ENCODE results near the gene TLR8.

The TLR8 gene

DNA sequence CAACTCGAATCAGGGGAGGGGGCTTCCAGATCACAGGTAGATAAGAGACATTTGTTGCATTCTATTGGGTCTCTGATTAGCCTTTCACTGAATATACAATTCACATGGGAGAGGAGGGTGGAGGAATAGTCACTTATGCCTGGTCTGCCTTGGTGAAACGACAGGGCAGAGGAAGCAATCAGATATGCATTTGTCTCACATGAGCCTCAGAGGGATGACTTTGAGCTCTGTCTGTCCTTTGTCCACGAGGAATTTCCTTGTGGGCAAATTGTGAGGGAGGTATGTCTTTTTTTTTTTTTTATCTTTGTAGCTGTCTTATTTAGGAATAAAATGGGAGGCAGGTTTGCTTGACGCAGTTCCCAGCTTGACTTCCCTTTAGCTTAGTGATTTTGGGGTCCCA, 40.0 kb downstream of the TLR8 start:
- H3K27me3 ChIP-seq (ENCODE audit: insufficient read depth, insufficient read length): no peaks in the 10 kb centered on the region
- H3K9ac ChIP-seq (ENCODE audit: insufficient read length, low read depth): no peak overlapping the region
- peaks cover 4% of the 10 kb centered on the region for H3K4me1 ChIP-seq (ENCODE audit: insufficient read depth, insufficient read length)
- H3K9me3 ChIP-seq (ENCODE audit: insufficient read depth, low read length): no peaks in the 10 kb centered on the region; the same call in 1 of the 2 replicates
- no peak for DNase-seq (ENCODE audit: low read depth, low spot score)
- TF ChIP-seq SUZ12 (IDR thresholded peaks at IDR 0.05; ENCODE audit: extremely low read depth, insufficient read depth, insufficient read length): no peak
- no peak for TF ChIP-seq ZNF274 (IDR thresholded peaks at IDR 0.05; ENCODE audit: low read depth, low read length)
- no peak for TF ChIP-seq YY1 (IDR thresholded peaks at IDR 0.05; ENCODE audit: insufficient read depth, insufficient read length)
- no peak overlapping the region for H3K4me3 ChIP-seq (ENCODE audit: insufficient read length, low read depth)
- no peaks in the 10 kb centered on the region for H3K36me3 ChIP-seq (ENCODE audit: insufficient read depth, insufficient read length, low read length)

DNA sequence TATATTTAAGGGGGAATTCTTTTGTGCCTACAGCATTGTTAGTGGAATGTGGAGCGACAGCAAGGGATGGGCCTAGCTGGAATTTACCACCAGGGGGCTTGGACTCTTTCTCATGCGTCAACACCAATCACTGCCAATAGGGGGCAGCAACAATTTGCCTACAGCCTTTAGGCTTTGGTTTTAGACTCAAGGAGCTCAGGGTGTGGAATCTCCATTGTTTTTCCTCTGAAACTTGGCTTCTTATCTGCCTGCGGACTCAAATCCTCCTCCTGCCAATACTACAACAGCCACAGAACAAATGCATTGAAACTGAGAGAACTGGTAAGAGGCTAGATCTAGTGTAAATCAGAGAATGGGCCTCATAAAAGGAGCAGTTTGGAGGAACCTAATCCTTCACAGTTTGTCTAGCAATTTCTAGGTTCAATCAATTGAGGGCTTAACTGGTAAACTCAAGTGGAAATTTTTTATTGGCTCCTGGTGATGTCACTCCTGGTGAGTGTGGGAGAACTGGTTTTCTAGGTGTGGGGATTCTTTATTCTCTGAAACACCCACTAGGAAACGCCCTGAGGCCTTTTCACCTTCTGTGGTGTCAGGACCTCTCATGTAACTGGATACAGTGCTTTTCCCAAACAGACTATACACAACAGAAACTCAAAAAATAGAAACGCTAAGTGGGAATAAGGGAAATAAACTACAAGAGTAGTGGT, 40.6 kb downstream of the TLR8 start:
- no peak overlapping the region for H3K9ac ChIP-seq (ENCODE audit: insufficient read length, low read depth)
- no peaks in the 10 kb centered on the region for H3K36me3 ChIP-seq (ENCODE audit: insufficient read depth, insufficient read length, low read length)
- no peak overlapping the region for H3K4me3 ChIP-seq (ENCODE audit: insufficient read length, low read depth)
- TF ChIP-seq SUZ12 (IDR thresholded peaks at IDR 0.05; ENCODE audit: extremely low read depth, insufficient read depth, insufficient read length): no peak
- TF ChIP-seq YY1 (IDR thresholded peaks at IDR 0.05; ENCODE audit: insufficient read depth, insufficient read length): no peak
- no peak for TF ChIP-seq ZNF274 (IDR thresholded peaks at IDR 0.05; ENCODE audit: low read depth, low read length)
- no peaks in the 10 kb centered on the region; the same call in 1 of the 2 replicates for H3K9me3 ChIP-seq (ENCODE audit: insufficient read depth, low read length)
- peak; percentile 81 for DNase-seq (ENCODE audit: low read depth, low spot score)
- H3K27me3 ChIP-seq (ENCODE audit: insufficient read depth, insufficient read length): no peaks in the 10 kb centered on the region
- H3K4me1 ChIP-seq (ENCODE audit: insufficient read depth, insufficient read length): peaks cover 4% of the 10 kb centered on the region

DNA sequence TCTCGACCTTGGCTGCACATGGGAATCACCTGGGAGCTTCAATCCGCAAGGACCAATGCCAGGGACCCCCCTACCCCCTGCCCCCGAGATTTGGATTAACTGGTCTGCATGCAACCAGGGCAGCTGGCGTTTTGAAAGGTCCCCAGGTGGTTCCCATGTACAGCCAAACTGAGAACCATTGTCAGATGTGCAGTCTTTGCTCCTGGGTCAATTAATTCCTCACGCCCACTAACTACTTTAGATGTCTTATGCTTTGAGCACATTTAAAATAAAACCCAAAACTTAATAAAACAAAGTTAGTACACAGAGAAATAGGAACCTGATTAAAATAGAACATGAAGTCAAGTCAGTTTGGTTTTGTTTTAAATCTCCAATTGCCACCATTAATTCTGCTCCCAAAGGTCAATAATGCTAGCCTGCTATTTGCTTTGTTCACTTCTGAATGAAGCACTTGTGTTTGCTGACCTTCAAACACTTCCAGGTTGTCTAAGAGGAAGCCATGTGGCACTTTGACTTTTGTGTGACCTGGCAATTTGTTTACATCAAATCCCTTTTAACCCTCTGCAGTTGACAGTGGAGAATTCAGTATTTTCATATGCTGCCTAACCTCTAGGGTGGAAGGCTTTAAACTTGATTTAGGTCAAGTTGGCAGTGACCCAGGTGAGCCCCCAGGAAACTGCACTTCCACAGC, 41.3 kb downstream of the TLR8 start:
- TF ChIP-seq SUZ12 (IDR thresholded peaks at IDR 0.05; ENCODE audit: extremely low read depth, insufficient read depth, insufficient read length): no peak
- TF ChIP-seq YY1 (IDR thresholded peaks at IDR 0.05; ENCODE audit: insufficient read depth, insufficient read length): no peak
- TF ChIP-seq ZNF274 (IDR thresholded peaks at IDR 0.05; ENCODE audit: low read depth, low read length): no peak
- H3K27me3 ChIP-seq (ENCODE audit: insufficient read depth, insufficient read length): no peaks in the 10 kb centered on the region
- no peak overlapping the region for H3K9ac ChIP-seq (ENCODE audit: insufficient read length, low read depth)
- H3K4me3 ChIP-seq (ENCODE audit: insufficient read length, low read depth): no peak overlapping the region
- H3K36me3 ChIP-seq (ENCODE audit: insufficient read depth, insufficient read length, low read length): no peaks in the 10 kb centered on the region
- H3K9me3 ChIP-seq (ENCODE audit: insufficient read depth, low read length): no peaks in the 10 kb centered on the region; the same call in 1 of the 2 replicates
- H3K4me1 ChIP-seq (ENCODE audit: insufficient read depth, insufficient read length): peaks cover 4% of the 10 kb centered on the region
- DNase-seq (ENCODE audit: low read depth, low spot score): no peak

DNA sequence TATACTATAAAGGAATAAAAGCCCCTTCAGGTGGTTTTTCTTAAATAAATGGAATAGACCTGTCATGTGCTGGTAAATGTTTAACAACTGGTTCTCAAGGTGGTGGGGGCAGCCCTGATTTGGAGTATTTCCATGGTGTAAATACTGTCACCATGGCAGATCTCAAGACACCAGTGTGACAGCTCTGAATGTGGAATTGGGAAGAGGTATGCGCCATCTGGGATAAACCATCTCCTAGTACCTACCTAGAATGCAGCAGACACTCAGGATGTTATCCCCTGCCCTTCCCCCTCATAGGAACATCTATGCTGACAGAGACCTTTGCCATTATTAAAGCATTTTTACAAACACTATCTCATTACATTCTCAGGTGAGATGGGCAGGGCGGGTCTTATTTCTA, 42.1 kb downstream of the TLR8 start:
- Histone ChIP-seq H3K9me3 (ENCODE audit: insufficient read depth, low read length) (no peaks in the 10 kb centered on the region; the same call in 1 of the 2 replicates), H3K36me3 (ENCODE audit: insufficient read depth, insufficient read length, low read length) (no peaks in the 10 kb centered on the region), H3K4me3 (ENCODE audit: insufficient read length, low read depth) (no peak overlapping the region), H3K4me1 (ENCODE audit: insufficient read depth, insufficient read length) (peaks cover 4% of the 10 kb centered on the region), H3K27me3 (ENCODE audit: insufficient read depth, insufficient read length) (no peaks in the 10 kb centered on the region), H3K9ac (ENCODE audit: insufficient read length, low read depth) (no peak overlapping the region)
- TF ChIP-seq SUZ12 (IDR thresholded peaks at IDR 0.05; ENCODE audit: extremely low read depth, insufficient read depth, insufficient read length): no peak
- TF ChIP-seq YY1 (IDR thresholded peaks at IDR 0.05; ENCODE audit: insufficient read depth, insufficient read length): no peak
- TF ChIP-seq ZNF274 (IDR thresholded peaks at IDR 0.05; ENCODE audit: low read depth, low read length): no peak
- no peak for DNase-seq (ENCODE audit: low read depth, low spot score)

DNA sequence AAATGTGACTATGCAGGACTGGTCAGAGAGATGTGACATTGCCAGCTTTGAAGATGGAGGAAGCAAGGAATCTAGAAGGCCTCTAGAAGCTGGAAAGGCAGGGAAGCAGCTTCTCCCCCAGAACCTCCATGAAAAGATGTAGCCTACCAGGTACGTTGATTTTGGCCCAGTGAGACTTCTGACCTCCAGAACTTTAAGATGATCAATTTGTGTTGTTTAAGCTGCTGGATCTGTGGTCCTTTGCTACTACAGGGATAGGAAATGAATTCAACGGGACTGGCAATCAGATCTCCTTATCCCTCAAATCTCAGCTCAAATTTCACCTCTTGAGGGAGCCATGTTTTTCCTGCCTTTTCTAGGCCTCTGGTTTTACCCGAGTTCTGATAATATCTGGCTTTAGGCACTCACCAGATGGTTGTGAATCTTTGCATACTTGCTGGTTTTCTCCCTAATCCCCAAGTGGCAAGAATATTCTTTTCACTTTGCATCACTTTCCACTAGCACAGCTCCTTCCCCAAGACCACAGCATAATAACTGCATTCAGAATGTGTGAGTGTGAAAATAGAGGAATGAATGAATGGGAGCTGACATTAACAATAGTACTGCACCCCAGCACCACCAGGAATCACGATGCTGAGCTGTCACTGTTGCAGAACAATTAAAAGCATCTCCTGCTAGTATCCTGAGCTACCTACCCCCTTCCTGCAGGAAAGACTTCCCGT, 42.9 kb downstream of the TLR8 start:
- no peaks in the 10 kb centered on the region for H3K27me3 ChIP-seq (ENCODE audit: insufficient read depth, insufficient read length)
- DNase-seq (ENCODE audit: low read depth, low spot score): no peak
- H3K9ac ChIP-seq (ENCODE audit: insufficient read length, low read depth): no peak overlapping the region
- TF ChIP-seq SUZ12 (IDR thresholded peaks at IDR 0.05; ENCODE audit: extremely low read depth, insufficient read depth, insufficient read length) (no peak), ZNF274 (IDR thresholded peaks at IDR 0.05; ENCODE audit: low read depth, low read length) (no peak), YY1 (IDR thresholded peaks at IDR 0.05; ENCODE audit: insufficient read depth, insufficient read length) (no peak)
- peaks cover 4% of the 10 kb centered on the region for H3K4me1 ChIP-seq (ENCODE audit: insufficient read depth, insufficient read length)
- no peaks in the 10 kb centered on the region; the same call in 1 of the 2 replicates for H3K9me3 ChIP-seq (ENCODE audit: insufficient read depth, low read length)
- no peaks in the 10 kb centered on the region for H3K36me3 ChIP-seq (ENCODE audit: insufficient read depth, insufficient read length, low read length)
- no peak overlapping the region for H3K4me3 ChIP-seq (ENCODE audit: insufficient read length, low read depth)

DNA sequence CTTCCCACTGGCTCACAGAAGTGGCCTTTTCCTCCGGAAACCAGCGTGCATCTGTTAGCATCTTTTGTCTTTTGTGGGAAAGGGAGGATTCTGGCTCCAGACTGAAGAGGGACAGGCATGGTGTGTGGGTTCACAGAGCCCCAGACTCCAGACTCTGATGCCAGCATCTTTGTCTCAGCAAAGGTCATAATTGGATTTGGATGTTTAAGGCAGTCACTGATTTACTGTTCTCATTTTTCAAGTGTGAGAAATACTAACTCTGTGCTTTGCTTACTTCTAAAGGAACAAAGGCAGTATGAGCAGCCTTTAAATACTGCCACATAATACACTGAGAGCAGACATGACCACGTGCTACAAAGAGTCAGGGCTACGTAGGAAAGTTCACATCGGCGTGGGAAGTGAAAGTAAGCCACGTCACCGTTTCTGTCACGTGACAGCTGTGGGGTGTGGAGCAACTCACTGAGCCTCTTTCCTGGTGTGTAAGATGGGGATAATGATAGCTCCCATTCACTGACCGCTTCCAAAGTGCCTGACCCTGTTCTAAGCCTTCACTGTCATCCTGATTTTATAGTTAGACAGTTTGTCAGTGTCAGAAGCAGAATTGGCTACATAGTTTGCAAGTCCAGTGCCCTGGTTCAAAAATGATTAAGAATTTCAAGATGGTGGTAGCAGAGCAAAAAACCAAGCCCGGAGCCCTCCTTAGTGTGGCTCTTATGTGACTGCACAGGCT, 43.7 kb downstream of the TLR8 start:
- no peaks in the 10 kb centered on the region for H3K36me3 ChIP-seq (ENCODE audit: insufficient read depth, insufficient read length, low read length)
- peaks cover 4% of the 10 kb centered on the region for H3K4me1 ChIP-seq (ENCODE audit: insufficient read depth, insufficient read length)
- no peak overlapping the region for H3K9ac ChIP-seq (ENCODE audit: insufficient read length, low read depth)
- no peak for DNase-seq (ENCODE audit: low read depth, low spot score)
- H3K9me3 ChIP-seq (ENCODE audit: insufficient read depth, low read length): no peaks in the 10 kb centered on the region; the same call in 1 of the 2 replicates
- no peak overlapping the region for H3K4me3 ChIP-seq (ENCODE audit: insufficient read length, low read depth)
- TF ChIP-seq SUZ12 (IDR thresholded peaks at IDR 0.05; ENCODE audit: extremely low read depth, insufficient read depth, insufficient read length): no peak
- H3K27me3 ChIP-seq (ENCODE audit: insufficient read depth, insufficient read length): no peaks in the 10 kb centered on the region

Data from NT2/D1 (cell line).